ENCODE measurements around the gene CACNG7.

Gene CACNG7

GRCh38 chr19:53953383-53953782 lies 44.3 kb downstream of the CACNG7 start:
- DNase-seq (ENCODE audit: low read depth in 3 of 3) = no peak

DNA sequence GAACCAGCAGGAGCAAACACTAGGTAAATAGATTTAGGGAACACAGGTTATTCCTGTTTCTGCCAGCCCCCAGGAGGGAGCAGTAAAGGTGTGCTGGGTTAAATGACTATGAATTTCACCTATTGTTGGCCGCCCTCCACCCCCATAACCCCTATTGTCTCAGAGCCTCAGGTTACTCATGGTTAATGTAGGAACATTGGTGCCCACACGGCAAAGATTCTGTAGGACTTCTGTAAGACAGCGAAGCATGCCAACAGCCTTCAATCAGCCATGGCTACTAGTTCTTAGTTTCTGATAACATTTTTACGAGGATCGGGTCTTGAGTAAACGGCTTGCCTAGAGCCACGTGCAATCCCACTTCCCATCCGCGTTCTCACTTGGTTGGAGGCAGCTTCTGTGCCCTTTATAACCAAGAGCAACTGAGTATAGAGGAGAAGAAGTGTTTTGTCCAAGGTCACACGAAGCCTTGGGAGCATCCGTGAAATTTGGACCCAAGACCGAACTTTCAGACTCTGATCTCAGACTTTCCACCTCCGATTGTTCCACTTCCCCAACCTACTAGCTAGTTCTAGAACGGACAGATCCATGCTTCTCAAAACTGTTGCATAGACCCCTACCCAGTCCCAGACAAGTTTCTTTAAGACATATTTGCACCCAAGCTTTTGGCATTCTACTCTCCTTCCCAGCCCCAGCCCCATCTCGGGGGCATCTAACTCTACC lies 48.5 kb downstream of the CACNG7 start:
- DNase-seq (ENCODE audit: low read depth in 3 of 3) = no peak

GRCh38 chr19:53958168-53958571 lies 49.1 kb downstream of the CACNG7 start:
- DNase-seq (ENCODE audit: low read depth in 3 of 3) = no peak

GRCh38 chr19:53958823-53959757 lies 50.0 kb downstream of the CACNG7 start:
- DNase-seq (ENCODE audit: low read depth in 3 of 3) = no peak

DNA sequence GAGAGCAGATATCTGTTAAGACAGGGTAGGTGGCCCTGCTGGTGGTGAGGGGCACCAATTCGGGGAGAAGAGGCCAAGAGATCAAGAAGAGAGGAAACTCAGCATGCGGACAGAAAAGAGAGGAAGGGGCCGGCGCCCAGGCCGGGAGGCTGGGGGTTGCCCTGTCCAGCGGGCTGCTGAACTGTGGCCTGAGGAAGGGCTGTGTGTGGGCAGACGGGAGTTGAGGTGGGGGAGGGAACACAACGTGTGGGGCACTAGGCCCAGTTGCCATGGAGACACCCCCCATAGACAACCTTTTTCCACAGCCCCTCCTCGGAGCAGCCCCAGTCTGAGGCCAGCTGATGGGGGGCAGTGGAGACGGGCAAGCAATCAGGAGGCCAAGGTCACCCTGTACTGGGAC lies 51.1 kb downstream of the CACNG7 start:
- DNase-seq (ENCODE audit: low read depth in 3 of 3) = no peak

DNA sequence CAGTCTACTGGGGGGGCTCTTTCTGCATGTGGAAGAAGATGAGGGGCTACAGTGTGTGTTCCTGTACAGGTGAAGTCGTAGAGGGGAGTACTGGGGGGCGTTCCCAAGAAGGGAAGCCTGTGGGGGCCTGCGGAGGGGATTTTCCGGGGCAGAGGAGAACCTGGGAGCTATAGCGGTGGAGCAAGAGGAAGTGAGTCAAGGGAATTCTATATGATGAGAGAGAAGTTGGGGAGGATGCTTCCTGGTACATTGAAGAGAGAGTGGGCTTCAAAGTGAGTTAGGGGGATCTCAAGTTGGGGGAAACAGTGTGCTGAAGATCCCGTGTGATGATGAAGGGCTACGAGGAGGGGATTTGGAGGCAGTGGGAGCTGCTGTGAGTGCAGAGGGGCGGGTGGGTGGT lies 51.8 kb downstream of the CACNG7 start:
- DNase-seq (ENCODE audit: low read depth in 3 of 3) = no peak

GRCh38 chr19:53961523-53962356 lies 52.7 kb downstream of the CACNG7 start:
- DNase-seq (ENCODE audit: low read depth in 3 of 3) = no peak

GRCh38 chr19:53962887-53963431 lies 53.9 kb downstream of the CACNG7 start, which contains the start of gene CACNG8:
TSS of gene CACNG8 (plus strand) at chr19:53962937.
- DNase-seq (ENCODE audit: low read depth in 3 of 3) = no peak

DNA sequence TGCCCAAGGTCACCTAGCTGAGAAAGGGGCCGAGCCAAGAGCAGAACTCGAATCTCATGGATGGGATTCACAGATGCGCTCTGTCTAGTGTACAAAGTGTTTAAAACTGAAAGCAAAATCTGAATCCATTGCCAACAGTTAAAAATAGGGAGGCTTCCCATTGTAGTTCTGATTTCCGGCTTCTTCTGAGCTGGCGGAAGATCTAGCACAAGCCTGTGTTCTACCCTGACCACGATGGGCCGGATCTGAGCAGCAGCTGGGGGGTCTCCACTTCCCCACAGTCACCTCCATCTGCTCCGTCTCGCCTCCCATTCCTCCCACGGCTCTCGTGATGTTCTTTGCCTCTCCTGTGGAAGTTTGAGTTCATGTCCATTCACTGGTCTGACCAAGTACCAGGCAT lies 56.0 kb downstream of the CACNG7 start:
- no peak for DNase-seq (ENCODE audit: low read depth in 3 of 3)

- DNase-seq (ENCODE audit: low read depth in 3 of 3) = no peak
Observed at GRCh38 chr19:53966931-53967330, 57.9 kb downstream of the CACNG7 start.

DNA sequence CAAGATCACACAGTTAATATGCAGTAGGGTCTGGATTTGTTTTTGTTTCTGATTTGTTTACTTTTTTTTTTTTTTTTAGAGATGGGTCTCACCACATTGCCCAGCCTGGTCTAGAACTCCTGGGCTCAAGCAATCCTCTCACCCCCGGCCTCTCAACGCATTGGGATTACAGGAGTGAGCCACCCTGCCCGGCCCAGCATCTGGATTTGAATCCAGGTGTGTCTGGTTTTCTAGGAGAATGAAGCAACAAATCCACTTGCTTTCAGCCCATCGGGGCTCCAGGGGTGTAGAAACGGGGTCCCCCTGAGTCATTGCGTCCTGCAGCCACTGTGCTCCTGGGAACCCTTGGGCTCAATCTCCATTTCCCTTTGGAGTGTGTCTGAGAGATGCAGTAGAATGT lies 60.3 kb downstream of the CACNG7 start:
- DNase-seq (ENCODE audit: low read depth in 3 of 3) = no peak

- no peak for DNase-seq (ENCODE audit: low read depth in 3 of 3)
Observed at GRCh38 chr19:53971673-53972072, 62.6 kb downstream of the CACNG7 start.

- peak; percentile 26 to 69 (median 39) for DNase-seq (ENCODE audit: low read depth in 3 of 3)
Observed at GRCh38 chr19:53977429-53977990, 68.4 kb downstream of the CACNG7 start.

GRCh38 chr19:53977991-53978731 lies 69.1 kb downstream of the CACNG7 start:
- peak; percentile 1 to 57 (median 29) for DNase-seq (ENCODE audit: low read depth in 3 of 3)

- no peak for DNase-seq (ENCODE audit: low read depth in 3 of 3)
Observed at GRCh38 chr19:53978975-53979801, 70.1 kb downstream of the CACNG7 start.

DNA sequence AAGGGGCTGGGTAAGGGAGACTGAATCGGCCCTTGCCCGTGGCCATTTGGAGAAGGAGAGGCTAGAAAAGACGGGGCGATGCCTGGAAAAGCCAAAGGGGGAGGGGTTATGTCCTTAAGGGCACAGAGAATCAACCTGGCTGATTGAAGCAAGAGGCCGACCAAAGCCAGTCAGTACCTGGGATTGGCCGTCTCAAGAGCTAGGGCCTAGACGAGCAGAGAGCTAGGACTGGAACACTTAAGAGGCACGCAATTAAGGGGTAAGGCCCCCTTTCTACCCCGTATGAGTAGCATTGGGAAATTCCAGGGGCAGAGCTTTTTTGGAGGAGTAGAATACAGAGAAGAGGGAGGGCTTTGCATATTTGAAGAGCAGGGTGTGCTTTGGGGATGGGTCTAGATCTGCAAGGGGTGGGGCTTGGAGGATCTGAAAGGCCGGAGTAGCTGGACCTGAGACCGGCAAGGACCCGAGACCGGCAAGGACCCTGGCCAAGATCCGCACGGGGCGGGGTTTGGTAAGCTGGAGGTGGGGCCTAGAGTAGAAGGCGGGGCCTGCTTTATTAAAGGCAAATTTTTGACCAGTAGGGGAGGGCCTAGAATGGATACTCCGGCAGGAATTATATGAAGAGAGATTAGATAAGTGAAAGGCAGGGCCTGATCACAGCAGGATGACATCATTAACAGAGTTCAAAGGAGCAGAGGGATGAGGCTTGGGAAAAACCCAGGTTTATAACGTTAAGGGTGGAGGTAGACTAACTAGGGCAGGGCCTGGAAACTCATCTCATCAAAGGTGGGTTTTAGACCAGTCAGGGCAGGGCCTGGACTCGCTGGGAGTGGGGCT lies 71.7 kb downstream of the CACNG7 start:
- no peak for DNase-seq (ENCODE audit: low read depth in 3 of 3)

- DNase-seq (ENCODE audit: low read depth in 3 of 3) = no peak
Observed at GRCh38 chr19:53981376-53981951, 72.4 kb downstream of the CACNG7 start.

GRCh38 chr19:53982001-53982451 lies 72.9 kb downstream of the CACNG7 start:
- no peak for DNase-seq (ENCODE audit: low read depth in 3 of 3)

Data from stimulated activated CD4-positive, alpha-beta T cell treated with anti-CD3 and anti-CD28 coated beads, TNF-alpha, amount 100 ng/mL, for 48 hours (primary cell).